Activated CD4-positive, alpha-beta T cell treated with anti-CD3 and anti-CD28 coated beads, Interleukin-2, amount 50 U/mL, for 48 hours (primary cell): Measurements from ENCODE around the gene RAI14.
"Not testable (repeated sequence)": the region's sequence is repeated elsewhere in the genome, so short reads cannot be mapped to it uniquely, and the experiment has no call there.

ENCODE experiments used
- DNase-seq, 2 experiments: peaks; one replicate each; pipeline ENCODE4 v3.0.0-alpha.2; 2020

The RAI14 gene

DNA sequence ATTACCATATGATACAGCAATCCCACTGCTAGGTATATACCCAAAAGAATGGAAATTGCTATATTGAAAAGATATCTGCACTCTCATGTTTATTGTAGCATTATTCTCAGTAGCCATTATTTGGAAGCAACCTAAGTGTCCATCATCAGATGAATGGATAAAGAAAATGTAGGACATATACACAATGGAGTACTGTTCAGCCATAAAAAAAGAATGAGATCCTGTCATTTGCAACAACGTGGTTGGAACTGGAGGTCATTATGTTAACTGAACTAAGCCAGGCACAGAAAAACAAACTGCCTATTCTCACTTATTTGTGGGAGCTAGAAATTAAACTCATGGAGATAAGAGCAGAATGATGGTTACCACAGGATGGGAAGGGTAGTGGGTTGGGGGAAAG, 119.8 kb downstream of the RAI14 start:
- DNase-seq, result no peak

DNA sequence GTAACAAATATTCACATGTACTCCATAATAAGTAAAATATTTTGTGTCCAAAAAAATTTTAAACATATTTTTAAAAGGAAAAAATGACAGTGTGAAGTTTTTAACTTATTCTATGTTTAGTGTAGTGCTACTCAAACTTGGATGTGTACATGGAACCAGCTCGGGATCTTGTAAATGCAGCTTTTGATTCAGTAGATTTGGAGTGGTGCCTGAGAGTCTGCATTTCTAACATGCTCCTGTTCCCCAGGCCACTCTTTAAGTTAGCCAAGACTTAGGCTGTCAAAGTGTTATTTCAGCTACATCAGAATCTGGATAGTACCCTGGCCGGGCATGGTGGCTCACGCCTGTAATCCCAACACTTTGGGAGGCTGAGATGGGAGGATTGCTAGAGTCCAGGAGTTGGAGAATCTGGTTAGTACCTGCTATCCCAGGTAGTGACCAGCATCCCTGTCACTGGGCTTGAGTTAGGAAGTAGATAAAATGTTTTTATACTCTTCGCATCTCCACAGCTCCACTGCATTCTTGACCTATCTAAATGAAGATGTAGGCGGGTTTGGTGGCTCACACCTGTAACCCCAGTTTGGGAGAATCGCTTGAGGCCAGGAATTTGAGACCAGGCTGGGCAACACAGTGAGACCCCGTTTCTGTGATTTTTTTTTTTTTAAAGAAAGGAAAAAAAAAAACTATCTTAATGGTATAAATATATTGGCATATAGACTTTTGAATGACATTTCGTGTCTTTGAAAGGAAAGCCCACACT, 122.1 kb downstream of the RAI14 start:
- no peak for DNase-seq

GRCh38 chr5:34783892-34784291, 127.8 kb downstream of the RAI14 start:
- not testable (repeated sequence) for DNase-seq

DNA sequence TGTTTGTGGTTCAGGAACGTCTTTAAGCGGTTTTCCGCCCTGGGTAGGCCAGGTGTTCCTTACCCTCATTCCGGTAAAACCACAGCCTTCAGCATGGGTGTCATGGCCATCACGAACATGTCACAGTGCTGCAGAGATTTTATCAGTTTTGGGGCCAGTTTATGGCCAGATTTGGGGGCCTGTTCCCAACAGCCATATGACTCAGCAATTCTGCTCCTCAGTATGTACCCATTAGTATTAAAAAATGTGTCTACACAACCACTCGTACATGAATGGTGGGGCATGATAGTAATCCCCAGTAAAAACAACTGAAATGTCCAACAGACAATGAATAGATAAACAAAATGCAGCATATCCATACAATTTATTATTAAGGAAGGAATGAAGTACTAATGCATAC, 130.9 kb downstream of the RAI14 start:
- DNase-seq, result no peak

DNA sequence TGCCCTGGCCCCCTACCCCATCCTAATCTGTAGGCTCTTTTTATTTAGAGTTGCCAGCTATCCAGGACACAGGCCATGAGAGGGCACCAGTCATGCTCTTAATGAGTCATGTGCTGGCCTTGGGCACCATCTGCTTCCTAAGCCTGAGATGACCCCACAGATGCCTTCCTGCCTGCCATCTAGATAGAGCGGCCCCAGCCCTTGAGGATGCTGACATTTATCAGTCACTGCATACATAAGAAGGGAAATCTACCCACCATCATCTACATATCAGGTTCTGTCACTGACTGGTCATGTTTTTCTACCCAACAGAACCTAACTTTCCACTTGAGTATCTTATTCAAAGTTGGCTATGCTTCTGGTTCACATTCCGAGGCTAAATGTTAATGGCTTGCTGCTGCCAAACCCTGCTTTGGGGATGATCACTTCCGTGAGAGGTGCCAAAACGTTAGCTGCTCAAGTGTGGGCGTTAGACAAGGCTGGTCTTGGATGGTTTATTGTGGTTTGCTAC, 132.9 kb downstream of the RAI14 start:
- no peak for DNase-seq

- DNase-seq, result no peak
These were observed 133.5 kb downstream of the RAI14 start for GRCh38 chr5:34789639-34790038.

DNA sequence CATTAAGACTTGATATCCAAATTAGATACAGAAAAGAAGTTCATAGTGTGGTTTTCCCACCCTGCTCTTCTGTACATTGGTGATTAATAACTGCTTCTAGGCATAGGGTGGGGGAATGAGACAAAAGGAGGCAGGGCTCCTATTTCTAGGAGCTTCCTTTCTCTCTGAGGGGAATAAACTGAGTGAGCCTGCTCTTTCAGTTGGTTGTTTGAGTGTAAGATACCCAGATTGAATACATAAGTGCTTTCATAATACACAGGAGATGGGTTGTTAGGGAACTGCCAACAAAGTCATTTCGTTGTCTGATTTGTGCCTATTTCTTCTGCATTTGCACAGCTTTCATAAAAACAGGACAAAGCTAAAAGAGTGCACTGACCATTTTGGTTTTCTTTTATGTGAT, 133.9 kb downstream of the RAI14 start:
- DNase-seq, result no peak

DNA sequence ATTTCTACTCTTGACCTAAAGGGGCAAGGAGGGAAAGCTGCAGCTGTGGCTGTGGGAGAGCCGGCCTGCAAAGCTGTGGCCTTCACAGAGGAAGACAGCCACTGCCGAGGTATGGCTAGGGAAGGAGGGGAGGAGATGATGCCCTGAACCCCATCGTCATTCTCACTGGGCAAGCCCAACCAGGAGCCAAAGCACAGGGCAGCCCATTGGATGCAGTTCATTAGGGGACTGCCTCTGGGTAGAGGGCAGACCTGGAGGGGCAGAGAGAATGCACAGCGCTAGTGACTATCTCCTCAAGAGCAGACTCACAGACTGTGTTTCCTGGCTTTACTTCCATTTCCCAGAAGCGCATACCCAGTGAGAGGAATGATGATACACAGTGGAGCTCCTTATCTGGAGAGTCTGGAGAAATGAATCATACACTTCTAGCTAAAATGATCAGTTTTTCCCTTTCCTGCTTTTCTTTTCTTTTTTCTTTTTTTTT, 135.7 kb downstream of the RAI14 start:
- no peak for DNase-seq

DNA sequence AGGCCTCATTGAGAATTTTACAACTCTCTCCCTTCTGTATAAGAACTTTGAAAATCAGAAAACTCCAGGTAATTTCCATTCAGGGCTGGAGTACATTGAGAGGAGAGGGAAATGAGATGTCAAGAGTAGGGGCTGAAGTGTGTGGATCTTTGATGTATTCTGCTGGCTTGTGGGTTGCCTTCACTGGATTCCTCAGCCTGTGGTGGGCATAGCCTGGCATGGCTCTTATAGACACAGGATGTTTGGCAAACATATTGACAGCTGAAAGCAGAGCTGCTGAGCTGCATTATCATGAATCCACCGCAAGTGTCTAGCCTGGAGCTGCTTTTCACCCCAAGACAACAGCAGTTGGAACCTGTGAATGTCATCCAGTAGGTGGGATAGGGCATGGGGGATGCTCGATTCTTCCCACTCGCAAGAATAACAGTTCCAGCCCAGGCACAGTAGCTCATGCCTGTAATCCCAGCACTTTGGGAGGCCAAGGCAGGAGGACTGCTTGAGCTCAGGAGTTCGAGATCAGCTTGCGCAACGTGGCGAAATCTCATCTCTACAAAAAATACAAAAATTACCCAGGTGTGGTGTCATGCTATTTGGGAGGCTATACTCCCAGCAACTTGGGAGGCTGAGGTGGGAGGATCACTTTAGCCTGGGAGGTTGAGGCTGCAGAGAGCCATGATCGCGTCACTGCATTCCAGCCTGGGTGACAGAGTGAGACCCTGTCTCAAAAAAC, 146.9 kb downstream of the RAI14 start:
- no peak for DNase-seq

DNA sequence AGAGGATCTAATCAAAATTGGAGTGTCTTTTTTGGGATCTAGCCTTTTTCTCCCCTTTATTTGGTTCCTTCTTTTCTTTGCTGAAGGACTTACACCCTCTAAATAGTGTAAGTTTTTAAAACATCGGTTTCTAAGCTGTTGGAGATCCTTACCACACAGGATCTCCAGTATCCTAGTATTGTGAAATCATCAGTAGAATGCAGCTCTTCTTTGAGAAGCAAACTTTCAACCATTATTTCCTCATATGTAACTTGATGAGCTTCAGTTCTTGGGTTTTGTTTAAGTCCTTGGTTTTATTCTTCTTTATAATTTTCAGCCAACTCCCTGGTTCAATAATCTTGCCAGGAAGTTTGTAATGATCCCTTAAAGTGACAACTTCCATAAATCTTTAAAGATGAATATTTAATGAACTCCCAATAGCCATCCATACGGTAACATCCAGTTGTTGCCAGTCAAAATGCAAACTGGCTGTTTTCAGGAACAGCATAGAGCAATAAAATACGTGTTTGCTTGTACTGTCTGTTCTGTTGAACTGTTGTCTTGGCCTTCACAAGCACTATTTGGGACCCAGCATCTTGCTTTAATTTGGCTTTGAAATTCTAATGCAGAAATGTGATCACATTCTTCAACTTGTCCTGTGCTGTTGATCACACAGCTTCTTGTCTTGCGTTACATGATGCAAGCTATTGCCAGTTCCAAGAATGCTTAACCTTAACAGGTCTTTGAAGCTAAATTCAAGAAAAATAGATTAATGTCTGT, 148.0 kb downstream of the RAI14 start:
- DNase-seq, result no peak

GRCh38 chr5:34804913-34805312, 148.8 kb downstream of the RAI14 start:
- no peak for DNase-seq

GRCh38 chr5:34806532-34806931, 150.4 kb downstream of the RAI14 start:
- no peak for DNase-seq

GRCh38 chr5:34811706-34812105, 155.6 kb downstream of the RAI14 start:
- no peak for DNase-seq

DNA sequence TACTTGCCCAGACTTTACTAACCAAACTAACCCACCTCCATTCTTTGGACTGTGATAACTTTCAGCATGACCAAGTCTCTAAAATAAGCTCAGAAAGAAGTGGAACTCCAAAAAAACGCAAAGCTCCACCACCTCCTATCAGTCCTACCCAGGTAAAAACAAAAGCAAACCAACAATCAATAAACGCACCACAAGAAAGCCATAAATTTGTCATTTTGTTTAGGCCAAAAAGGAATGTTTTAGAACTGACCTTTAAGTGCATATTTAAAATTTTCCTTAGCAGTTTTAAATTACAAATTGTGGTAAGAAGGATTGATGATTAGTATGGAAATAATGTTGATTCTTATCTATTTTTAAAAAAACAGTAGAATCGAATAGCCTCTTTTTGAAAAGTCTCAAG, 157.4 kb downstream of the RAI14 start:
- no peak for DNase-seq

DNA sequence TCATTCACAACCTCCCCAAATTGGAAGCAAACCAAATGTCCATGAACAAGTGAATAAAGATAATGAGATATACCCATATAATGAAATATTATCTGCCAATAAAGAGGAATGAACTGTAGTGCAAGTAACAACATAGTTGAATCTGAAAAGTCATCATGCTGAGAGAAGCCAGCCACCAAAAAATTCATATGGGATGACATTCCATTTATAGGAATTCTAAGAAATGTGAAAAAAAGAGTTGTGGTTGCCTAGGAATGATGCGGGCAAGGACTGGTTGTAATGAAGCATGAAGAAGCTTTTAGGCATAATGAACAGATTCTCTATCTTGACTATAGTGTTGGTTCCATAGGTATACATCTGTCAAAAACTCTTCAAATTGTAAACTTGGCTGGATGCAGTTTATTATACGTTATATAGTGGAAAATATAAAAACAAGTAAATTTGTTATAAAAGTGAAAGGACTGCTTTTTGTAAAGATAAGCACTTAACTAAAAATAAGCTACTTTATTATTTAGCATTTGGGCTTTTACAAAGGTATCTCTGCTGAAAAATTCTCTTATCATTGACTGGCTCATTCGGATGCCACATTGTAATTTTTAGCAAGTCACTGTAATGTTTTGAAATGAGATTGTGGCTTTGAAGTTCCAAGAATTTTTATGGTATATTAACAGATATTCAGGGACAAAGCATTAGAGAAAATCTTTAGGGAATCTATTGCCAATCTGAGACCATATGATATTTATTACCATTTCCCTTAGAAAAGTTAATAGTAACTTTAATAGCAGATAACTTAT, 161.6 kb downstream of the RAI14 start:
- no peak for DNase-seq

GRCh38 chr5:34818717-34819116, 162.6 kb downstream of the RAI14 start:
- DNase-seq, result no peak

- DNase-seq, result no peak
These were observed 164.5 kb downstream of the RAI14 start for GRCh38 chr5:34820593-34820992.

DNA sequence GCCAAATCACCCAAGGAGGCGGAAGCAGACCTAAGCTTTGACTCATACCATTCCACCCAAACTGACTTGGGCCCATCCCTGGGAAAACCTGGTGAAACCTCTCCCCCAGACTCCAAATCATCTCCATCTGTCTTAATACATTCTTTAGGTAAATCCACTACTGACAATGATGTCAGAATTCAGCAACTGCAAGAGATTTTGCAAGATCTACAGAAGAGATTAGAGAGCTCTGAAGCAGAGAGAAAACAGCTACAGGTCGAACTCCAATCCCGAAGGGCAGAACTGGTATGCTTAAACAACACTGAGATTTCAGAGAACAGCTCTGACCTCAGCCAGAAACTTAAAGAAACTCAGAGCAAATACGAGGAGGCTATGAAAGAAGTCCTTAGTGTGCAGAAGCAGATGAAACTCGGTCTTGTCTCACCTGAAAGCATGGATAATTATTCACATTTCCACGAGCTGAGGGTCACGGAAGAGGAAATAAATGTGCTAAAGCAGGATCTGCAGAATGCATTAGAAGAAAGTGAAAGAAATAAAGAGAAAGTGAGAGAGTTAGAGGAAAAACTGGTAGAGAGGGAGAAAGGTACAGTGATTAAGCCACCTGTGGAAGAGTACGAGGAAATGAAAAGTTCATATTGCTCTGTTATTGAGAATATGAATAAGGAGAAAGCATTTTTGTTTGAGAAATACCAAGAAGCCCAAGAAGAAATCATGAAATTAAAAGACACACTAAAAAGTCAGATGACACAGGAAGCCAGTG, 167.0 kb downstream of the RAI14 start:
- DNase-seq, result no peak

- DNase-seq, result no peak
These were observed 170.2 kb downstream of the RAI14 start for GRCh38 chr5:34826347-34826746.

DNA sequence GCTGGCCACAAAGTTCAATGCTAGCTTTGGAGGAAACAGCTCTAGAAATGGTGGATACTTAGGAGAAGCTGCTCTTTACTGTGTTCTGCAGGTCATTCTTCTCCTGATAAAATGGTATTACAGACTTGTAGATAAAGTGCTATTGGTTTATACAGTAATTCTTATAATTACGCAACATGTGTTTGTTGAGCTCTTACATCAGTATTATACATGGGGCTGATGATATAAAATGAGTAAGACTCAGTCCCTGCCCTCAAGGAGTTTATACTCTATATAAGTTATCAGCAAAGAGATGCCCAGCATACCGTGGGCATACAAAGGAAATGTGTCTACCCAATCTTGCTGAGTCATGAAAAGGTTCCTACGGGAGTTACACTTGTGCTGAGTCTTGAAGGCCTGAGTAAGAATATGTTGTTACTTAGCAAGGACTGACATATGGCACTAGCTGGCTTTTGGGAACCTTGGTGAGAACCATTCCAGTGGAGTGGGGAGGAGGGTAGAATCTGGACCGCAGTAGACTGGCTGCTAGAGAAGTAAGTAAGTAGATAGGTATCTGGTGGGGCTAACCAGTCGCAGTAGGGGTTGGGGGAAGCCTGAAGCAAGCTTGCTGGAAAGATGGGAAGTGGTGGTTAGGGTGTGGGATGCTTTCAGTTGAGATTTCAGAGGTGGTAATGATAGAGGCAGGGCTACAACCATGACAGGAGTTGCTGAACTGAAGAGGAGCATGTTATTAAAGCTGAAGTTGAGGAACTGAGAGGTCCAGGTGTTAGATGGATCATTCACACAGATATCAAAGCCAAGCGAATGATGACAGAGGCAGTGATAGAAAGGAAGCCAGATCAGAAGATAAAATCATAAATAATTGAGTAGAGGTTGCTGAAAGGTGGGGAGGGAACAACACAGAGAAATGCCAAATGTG, 171.7 kb downstream of the RAI14 start:
- no peak for DNase-seq

DNA sequence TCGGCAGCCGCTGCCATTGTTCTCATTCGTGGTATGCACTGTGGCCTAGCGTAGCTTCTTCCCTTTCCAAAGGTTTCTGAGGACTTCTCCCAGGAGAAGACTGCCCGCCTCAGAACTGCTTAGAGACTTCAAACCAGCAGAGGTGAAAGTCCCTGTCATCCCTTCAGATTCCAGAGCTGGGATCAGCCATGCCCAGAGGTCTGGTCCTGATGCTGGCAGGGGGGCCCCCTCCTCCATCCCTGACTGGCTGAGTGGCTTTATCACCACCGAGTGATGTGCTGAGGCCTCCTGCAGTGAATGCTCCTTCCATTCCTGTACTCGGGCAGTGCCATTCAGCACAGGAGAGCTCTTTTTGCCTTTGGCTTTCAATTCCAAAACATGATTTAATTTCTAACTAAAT, 174.7 kb downstream of the RAI14 start:
- not testable (repeated sequence) for DNase-seq
